ENCODE data around the gene TSPAN4.

Gene TSPAN4

DNA sequence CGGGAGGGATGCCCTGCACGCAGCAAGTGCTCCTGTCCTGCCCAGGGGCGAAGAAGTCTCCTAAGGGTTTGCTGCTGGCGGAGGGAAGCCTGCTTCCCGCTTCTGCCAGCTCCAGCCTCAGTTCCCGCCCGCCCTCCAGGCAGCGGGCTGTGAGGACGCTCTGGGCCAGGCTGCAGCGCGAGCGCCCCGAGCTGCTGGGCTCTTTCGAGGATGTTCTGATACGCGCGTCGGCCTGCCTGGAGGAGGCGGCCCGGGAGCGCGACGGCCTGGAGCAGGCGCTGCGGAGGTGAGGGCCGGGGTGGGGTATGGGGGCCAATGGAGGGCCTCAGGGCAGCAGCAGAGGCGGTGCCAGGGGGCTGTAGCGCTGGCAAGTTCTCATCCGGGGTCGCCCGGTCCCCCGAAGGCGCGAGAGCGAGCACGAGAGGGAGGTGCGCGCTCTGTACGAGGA lies 12.8 kb upstream of the TSPAN4 start:
- Histone ChIP-seq H3K9me3 (ENCODE audit: control insufficient read depth, insufficient read depth, low read depth, low read length) (no peaks in the 10 kb centered on the region), H3K4me3 (ENCODE audit: low read depth, low read length) (peak overlapping the region; percentile 9; the same call in 1 of the 2 replicates), H3K27ac (ENCODE audit: extremely low read depth, low read depth, low read length) (no peak overlapping the region), H3K36me3 (ENCODE audit: control insufficient read depth in 2 of 2, insufficient read depth in 1 of 2, low read length in 2 of 2) (peaks cover 0 to 19% of the 10 kb centered on the region in 2 experiments; a peak in 1 of 3 replicates), H3K4me1 (ENCODE audit: control insufficient read depth, insufficient read depth, low read length) (no peaks in the 10 kb centered on the region; the same call in 1 of the 2 replicates)
- no peak for TF ChIP-seq SCRT2 (tag by site-specific recombination; IDR thresholded peaks at IDR 0.05)
- TF ChIP-seq ZNF2 (tag by site-specific recombination; IDR thresholded peaks at IDR 0.05) = no peak
- TF ChIP-seq ZNF658 (tag by site-specific recombination; IDR thresholded peaks at IDR 0.05) = no peak
- no peak for TF ChIP-seq HOXA7 (CRISPR knock-in tag; IDR thresholded peaks at IDR 0.05; ENCODE audit: borderline replicate concordance)
- TF ChIP-seq ZNF621 (tag by site-specific recombination; IDR thresholded peaks at IDR 0.05) = no peak
- no peak for TF ChIP-seq ZBTB20 (tag by site-specific recombination; IDR thresholded peaks at IDR 0.05)
- ChIA-PET CTCF (interaction anchor here (0.8 kb wide), 1 partner anchor 19 kb away, joined by 3 read pairs; no protein-coding TSS in a partner anchor), POLR2A (interaction anchor here (0.6 to 15.0 kb wide), 4 partner anchors 12 to 46 kb away, joined by 4 to 202 read pairs (median 38); partner anchors contain the start of genes PNPLA2, POLR2L and TSPAN4)

DNA sequence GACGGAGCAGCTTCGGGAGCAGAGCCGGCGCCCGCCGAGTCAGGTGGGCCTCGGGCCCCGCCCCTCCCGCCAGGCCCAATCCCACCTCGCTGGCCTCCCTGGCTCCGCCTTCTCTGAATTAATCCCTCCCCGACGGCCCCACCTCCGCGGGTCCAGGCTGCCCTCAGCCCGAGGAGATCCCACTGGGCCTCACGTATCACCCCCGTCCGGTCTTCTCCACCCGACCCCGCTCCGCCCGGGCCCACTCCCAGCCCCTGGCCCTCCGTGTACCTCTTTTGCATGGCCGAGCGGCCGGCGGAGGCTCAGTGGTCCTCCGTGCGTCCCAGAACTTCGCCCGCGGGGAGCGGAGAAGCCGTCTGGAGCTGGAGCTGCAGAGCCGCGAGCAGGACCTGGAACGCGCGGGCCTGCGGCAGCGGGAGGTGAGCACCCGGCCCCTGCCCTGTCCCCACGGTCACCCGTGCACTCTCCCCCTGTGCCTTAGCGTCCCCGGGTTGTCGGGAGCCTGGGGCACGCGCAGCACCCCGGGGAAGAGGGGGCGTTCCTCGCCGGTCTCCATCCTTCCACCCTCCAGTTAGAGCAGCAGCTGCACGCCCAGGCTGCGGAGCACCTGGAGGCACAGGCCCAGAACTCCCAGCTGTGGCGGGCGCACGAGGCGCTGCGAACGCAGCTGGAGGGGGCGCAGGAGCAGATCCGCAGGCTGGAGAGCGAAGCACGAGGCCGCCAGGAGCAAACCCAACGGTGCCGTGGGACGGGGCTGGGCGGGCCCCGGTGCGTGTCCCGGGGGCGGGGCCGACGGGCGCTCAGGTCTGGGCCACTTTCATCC lies 12.1 kb upstream of the TSPAN4 start:
- CTCF ChIA-PET = no interaction called here
- POLR2A ChIA-PET = interaction anchor here (0.7 to 15.0 kb wide), 6 partner anchors 8 to 27 kb away, joined by 3 to 202 read pairs (median 4); partner anchors contain the start of genes PNPLA2, POLR2L and TSPAN4
- Histone ChIP-seq H3K4me1 (ENCODE audit: control insufficient read depth, insufficient read depth, low read length) (no peaks in the 10 kb centered on the region; the same call in 1 of the 2 replicates), H3K27ac (ENCODE audit: extremely low read depth, low read depth, low read length) (no peak overlapping the region), H3K4me3 (ENCODE audit: low read depth, low read length) (no peak overlapping the region), H3K9me3 (ENCODE audit: control insufficient read depth, insufficient read depth, low read depth, low read length) (no peaks in the 10 kb centered on the region), H3K36me3 (ENCODE audit: control insufficient read depth in 2 of 2, insufficient read depth in 1 of 2, low read length in 2 of 2) (peaks cover 0 to 17% of the 10 kb centered on the region in 2 experiments; a peak in 1 of 3 replicates)
- TF ChIP-seq SP2 (tag by site-specific recombination; IDR thresholded peaks at IDR 0.05) (0 out of 2 replicates have a peak, but pooled peaks have one; percentile 12), ZNF621 (tag by site-specific recombination; IDR thresholded peaks at IDR 0.05) (no peak)

- Histone ChIP-seq H3K27ac (ENCODE audit: extremely low read depth, low read depth, low read length) (no peak overlapping the region), H3K4me3 (ENCODE audit: low read depth, low read length) (no peak overlapping the region), H3K4me1 (ENCODE audit: control insufficient read depth, insufficient read depth, low read length) (no peaks in the 10 kb centered on the region; the same call in 1 of the 2 replicates), H3K36me3 (ENCODE audit: control insufficient read depth in 2 of 2, insufficient read depth in 1 of 2, low read length in 2 of 2) (peaks cover 0 to 18% of the 10 kb centered on the region in 2 experiments; a peak in 1 of 3 replicates), H3K9me3 (ENCODE audit: control insufficient read depth, insufficient read depth, low read depth, low read length) (no peaks in the 10 kb centered on the region)
- POLR2A ChIA-PET = interaction anchor here (1.0 to 15.0 kb wide), 5 partner anchors 8 to 27 kb away, joined by 3 to 202 read pairs (median 4); partner anchors contain the start of genes PNPLA2, POLR2L and TSPAN4
- CTCF ChIA-PET = interaction anchor here (0.7 kb wide), 1 partner anchor 127 kb away, joined by 4 read pairs; no protein-coding TSS in a partner anchor
- no peak for TF ChIP-seq ZBTB6 (tag by site-specific recombination; IDR thresholded peaks at IDR 0.05)
- TF ChIP-seq, protein P1, sequence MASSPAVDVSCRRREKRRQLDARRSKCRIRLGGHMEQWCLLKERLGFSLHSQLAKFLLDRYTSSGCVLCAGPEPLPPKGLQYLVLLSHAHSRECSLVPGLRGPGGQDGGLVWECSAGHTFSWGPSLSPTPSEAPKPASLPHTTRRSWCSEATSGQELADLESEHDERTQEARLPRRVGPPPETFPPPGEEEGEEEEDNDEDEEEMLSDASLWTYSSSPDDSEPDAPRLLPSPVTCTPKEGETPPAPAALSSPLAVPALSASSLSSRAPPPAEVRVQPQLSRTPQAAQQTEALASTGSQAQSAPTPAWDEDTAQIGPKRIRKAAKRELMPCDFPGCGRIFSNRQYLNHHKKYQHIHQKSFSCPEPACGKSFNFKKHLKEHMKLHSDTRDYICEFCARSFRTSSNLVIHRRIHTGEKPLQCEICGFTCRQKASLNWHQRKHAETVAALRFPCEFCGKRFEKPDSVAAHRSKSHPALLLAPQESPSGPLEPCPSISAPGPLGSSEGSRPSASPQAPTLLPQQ (tag by site-specific recombination; IDR thresholded peaks at IDR 0.05) = peak; percentile 55; the same call in 1 of the 2 replicates
- TF ChIP-seq, protein P2, sequence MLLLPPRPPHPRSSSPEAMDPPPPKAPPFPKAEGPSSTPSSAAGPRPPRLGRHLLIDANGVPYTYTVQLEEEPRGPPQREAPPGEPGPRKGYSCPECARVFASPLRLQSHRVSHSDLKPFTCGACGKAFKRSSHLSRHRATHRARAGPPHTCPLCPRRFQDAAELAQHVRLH (tag by site-specific recombination; IDR thresholded peaks at IDR 0.05) = no peak
- peak; percentile 59; the same call in 1 of the 2 replicates for TF ChIP-seq ZNF341 (tag by site-specific recombination; IDR thresholded peaks at IDR 0.05; ENCODE audit: low read depth)
- TF ChIP-seq TSHZ1 (tag by site-specific recombination; IDR thresholded peaks at IDR 0.05; ENCODE audit: borderline replicate concordance) = no peak
- TF ChIP-seq GLIS1 (tag by site-specific recombination; IDR thresholded peaks at IDR 0.05) = peak; percentile 81
- TF ChIP-seq SCRT2 (tag by site-specific recombination; IDR thresholded peaks at IDR 0.05) = peak; percentile 42; the same call in 1 of the 2 replicates
- peak; percentile 52 for TF ChIP-seq GLIS2 (tag by site-specific recombination; IDR thresholded peaks at IDR 0.05)
- no peak for TF ChIP-seq ZNF26 (tag by site-specific recombination; IDR thresholded peaks at IDR 0.05)
- TF ChIP-seq ZNF561 (tag by site-specific recombination; IDR thresholded peaks at IDR 0.05; ENCODE audit: borderline replicate concordance) = no peak
- TF ChIP-seq ZFP69B (tag by site-specific recombination; IDR thresholded peaks at IDR 0.05) = peak; percentile 77
- TF ChIP-seq ZNF600 (tag by site-specific recombination; IDR thresholded peaks at IDR 0.05) = peak; percentile 39; the same call in 1 of the 2 replicates
These were observed 11.4 kb upstream of the TSPAN4 start for GRCh38 chr11:831118-831864.

Data from HEK293 (cell line).